ENCODE measurements around the gene PRDM8. TPM values are rescaled to one million over a fixed set of nuclear protein-coding genes. Genes with fewer than 3 reads are reported as not detected.

Gene PRDM8
- polyA plus RNA-seq, 2 of the 4 experiments (the other 2 are of a cell fraction): 0.10 to 0.14 TPM

- 34% methylated on average over 2 of the region's 2 CpGs for WGBS (ENCODE audit: missing lambda C conversion rate)
- Histone ChIP-seq H3K4me2 (no peak overlapping the region), H3K4me3 (no peak overlapping the region), H3K4me1 (no peaks in the 10 kb centered on the region), H3K9me3 (no peaks in the 10 kb centered on the region), H3K27ac (no peak overlapping the region)
- DNase-seq (ENCODE audit: low read depth in 1 of 2, low spot score in 1 of 2) (no peak), ATAC-seq (no peak), FAIRE-seq (no peak)
- ChIA-PET CTCF (interaction anchor here (0.8 to 1.2 kb wide), 2 partner anchors 12 to 17 kb away, joined by 3 to 5 read pairs; no protein-coding TSS in a partner anchor), POLR2A (no interaction called here)
- TF ChIP-seq POLR2A (IDR thresholded peaks at IDR 0.05; ENCODE audit: low read length): no peak
- TF ChIP-seq NFE2L2 (conservative IDR thresholded peaks at IDR 0.05; ENCODE audit: low read length): no peak
- no peak for TF ChIP-seq ZC3H11A (IDR thresholded peaks at IDR 0.05)
- no peak for TF ChIP-seq CEBPB (IDR thresholded peaks at IDR 0.05)
- TF ChIP-seq SMC3 (IDR thresholded peaks at IDR 0.05): no peak
- TF ChIP-seq, protein P1, sequence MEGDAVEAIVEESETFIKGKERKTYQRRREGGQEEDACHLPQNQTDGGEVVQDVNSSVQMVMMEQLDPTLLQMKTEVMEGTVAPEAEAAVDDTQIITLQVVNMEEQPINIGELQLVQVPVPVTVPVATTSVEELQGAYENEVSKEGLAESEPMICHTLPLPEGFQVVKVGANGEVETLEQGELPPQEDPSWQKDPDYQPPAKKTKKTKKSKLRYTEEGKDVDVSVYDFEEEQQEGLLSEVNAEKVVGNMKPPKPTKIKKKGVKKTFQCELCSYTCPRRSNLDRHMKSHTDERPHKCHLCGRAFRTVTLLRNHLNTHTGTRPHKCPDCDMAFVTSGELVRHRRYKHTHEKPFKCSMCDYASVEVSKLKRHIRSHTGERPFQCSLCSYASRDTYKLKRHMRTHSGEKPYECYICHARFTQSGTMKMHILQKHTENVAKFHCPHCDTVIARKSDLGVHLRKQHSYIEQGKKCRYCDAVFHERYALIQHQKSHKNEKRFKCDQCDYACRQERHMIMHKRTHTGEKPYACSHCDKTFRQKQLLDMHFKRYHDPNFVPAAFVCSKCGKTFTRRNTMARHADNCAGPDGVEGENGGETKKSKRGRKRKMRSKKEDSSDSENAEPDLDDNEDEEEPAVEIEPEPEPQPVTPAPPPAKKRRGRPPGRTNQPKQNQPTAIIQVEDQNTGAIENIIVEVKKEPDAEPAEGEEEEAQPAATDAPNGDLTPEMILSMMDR (IDR thresholded peaks at IDR 0.05): no peak
- TF ChIP-seq EHF (CRISPR knock-in tag; IDR thresholded peaks at IDR 0.05): no peak
- no peak for TF ChIP-seq CHD4 (IDR thresholded peaks at IDR 0.05; ENCODE audit: borderline replicate concordance)
- TF ChIP-seq MYC (IDR thresholded peaks at IDR 0.05; ENCODE audit: borderline replicate concordance, low read length): no peak
- TF ChIP-seq EHMT2 (IDR thresholded peaks at IDR 0.05; ENCODE audit: low read depth): no peak
- TF ChIP-seq RAD21 (conservative IDR thresholded peaks at IDR 0.05 in 1 of 2, IDR thresholded peaks at IDR 0.05 in 1 of 2): no peak
- TF ChIP-seq ZFP36 (IDR thresholded peaks at IDR 0.05; ENCODE audit: borderline replicate concordance, partially characterized antibody): no peak
- TF ChIP-seq KDM5A (IDR thresholded peaks at IDR 0.05): no peak
- no peak for TF ChIP-seq HDAC2 (IDR thresholded peaks at IDR 0.05)
Observed at GRCh38 chr4:80172203-80172602, 25.1 kb upstream of the PRDM8 start.

DNA sequence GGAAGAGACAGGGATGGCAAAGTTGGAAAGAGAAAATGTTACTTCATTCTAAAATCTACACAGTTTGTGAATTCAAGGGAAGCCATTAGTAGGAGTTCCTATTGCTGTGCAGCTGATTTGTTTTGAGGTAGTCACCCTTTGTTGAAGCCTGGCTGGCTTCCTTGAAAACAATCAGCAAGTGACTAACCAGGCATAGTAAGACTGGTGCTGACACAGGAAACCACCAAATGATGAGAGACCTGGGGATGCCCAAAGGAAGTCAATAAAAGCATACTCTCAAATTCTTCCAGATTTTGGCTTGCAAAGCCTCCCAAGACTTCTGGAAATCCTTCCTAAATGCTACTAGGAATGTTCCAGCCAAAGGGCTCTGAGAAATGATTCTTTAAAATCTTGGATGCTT lies 23.9 kb upstream of the PRDM8 start:
- ChIA-PET POLR2A (no interaction called here), CTCF (no interaction called here)
- no peak for DNase-seq (ENCODE audit: low read depth in 1 of 2, low spot score in 1 of 2)
- H3K9me3 ChIP-seq: no peaks in the 10 kb centered on the region
- H3K4me1 ChIP-seq: no peaks in the 10 kb centered on the region
- H3K4me3 ChIP-seq: no peak overlapping the region
- TF ChIP-seq NPAS2 (CRISPR knock-in tag; IDR thresholded peaks at IDR 0.05; ENCODE audit: borderline replicate concordance) (no peak), FOSB (CRISPR knock-in tag; IDR thresholded peaks at IDR 0.05) (no peak), ESRRA (IDR thresholded peaks at IDR 0.05; ENCODE audit: borderline replicate concordance, low read length) (no peak), SREBF2 (IDR thresholded peaks at IDR 0.05) (no peak), ATOH8 (CRISPR knock-in tag; IDR thresholded peaks at IDR 0.05; ENCODE audit: low read depth) (no peak), HOXA7 (CRISPR knock-in tag; IDR thresholded peaks at IDR 0.05) (no peak), MAFK (IDR thresholded peaks at IDR 0.05; ENCODE audit: partially characterized antibody) (no peak), JUNB (IDR thresholded peaks at IDR 0.05) (no peak), RARB (CRISPR knock-in tag; IDR thresholded peaks at IDR 0.05) (no peak), HDAC2 (IDR thresholded peaks at IDR 0.05) (no peak), ELK1 (IDR thresholded peaks at IDR 0.05; ENCODE audit: low read depth, low read length) (no peak), SMC3 (IDR thresholded peaks at IDR 0.05) (no peak), POLR2A (IDR thresholded peaks at IDR 0.05; ENCODE audit: low read length) (no peak), RCOR1 (IDR thresholded peaks at IDR 0.05; ENCODE audit: low read depth, low read length) (no peak), JUN (IDR thresholded peaks at IDR 0.05) (no peak)
- TF ChIP-seq, protein P2, sequence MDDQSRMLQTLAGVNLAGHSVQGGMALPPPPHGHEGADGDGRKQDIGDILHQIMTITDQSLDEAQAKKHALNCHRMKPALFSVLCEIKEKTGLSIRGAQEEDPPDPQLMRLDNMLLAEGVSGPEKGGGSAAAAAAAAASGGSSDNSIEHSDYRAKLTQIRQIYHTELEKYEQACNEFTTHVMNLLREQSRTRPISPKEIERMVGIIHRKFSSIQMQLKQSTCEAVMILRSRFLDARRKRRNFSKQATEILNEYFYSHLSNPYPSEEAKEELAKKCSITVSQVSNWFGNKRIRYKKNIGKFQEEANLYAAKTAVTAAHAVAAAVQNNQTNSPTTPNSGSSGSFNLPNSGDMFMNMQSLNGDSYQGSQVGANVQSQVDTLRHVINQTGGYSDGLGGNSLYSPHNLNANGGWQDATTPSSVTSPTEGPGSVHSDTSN (IDR thresholded peaks at IDR 0.05): no peak
- TF ChIP-seq, protein P3, sequence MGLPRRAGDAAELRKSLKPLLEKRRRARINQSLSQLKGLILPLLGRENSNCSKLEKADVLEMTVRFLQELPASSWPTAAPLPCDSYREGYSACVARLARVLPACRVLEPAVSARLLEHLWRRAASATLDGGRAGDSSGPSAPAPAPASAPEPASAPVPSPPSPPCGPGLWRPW (IDR thresholded peaks at IDR 0.05): no peak
- H3K4me2 ChIP-seq: no peak overlapping the region
- no peak overlapping the region for H3K27ac ChIP-seq
- FAIRE-seq: no peak
- no peak for ATAC-seq
